ENCODE results near the gene ACTR3C.
"Not testable (repeated sequence)": the region's sequence is repeated elsewhere in the genome, so short reads cannot be mapped to it uniquely, and the experiment has no call there.

ACTR3C gene

GRCh38 chr7:150311146-150311545, 12.2 kb downstream of the ACTR3C start:
- no peak for DNase-seq

- DNase-seq, result no peak
Observed at GRCh38 chr7:150308575-150308974, 14.8 kb downstream of the ACTR3C start.

GRCh38 chr7:150307904-150308303, 15.4 kb downstream of the ACTR3C start:
- no peak for DNase-seq

GRCh38 chr7:150307129-150307528, 16.2 kb downstream of the ACTR3C start:
- DNase-seq, result peak; percentile 54

- DNase-seq, result not testable (repeated sequence)
Observed at GRCh38 chr7:150306377-150306776, 17.0 kb downstream of the ACTR3C start.

GRCh38 chr7:150305903-150306284, 17.5 kb downstream of the ACTR3C start:
- not testable (repeated sequence) for DNase-seq

- not testable (repeated sequence) for DNase-seq
Observed at GRCh38 chr7:150305259-150305902, 18.0 kb downstream of the ACTR3C start.

GRCh38 chr7:150304499-150305258, 18.7 kb downstream of the ACTR3C start:
- not testable (repeated sequence) for DNase-seq

GRCh38 chr7:150302908-150303310, 20.4 kb downstream of the ACTR3C start:
- DNase-seq, result not testable (repeated sequence)

- not testable (repeated sequence) for DNase-seq
Observed at GRCh38 chr7:150297978-150298377, 25.4 kb downstream of the ACTR3C start.

GRCh38 chr7:150296802-150297201, 26.5 kb downstream of the ACTR3C start:
- not testable (repeated sequence) for DNase-seq

- DNase-seq, result not testable (repeated sequence)
Observed at GRCh38 chr7:150295614-150296013, 27.7 kb downstream of the ACTR3C start.

GRCh38 chr7:150295027-150295426, 28.3 kb downstream of the ACTR3C start:
- DNase-seq, result not testable (repeated sequence)

GRCh38 chr7:150290317-150290716, 33.0 kb downstream of the ACTR3C start:
- not testable (repeated sequence) for DNase-seq

GRCh38 chr7:150288816-150289215, 34.5 kb downstream of the ACTR3C start:
- not testable (repeated sequence) for DNase-seq

- DNase-seq, result not testable (repeated sequence)
Observed at GRCh38 chr7:150287815-150288214, 35.5 kb downstream of the ACTR3C start.

- DNase-seq, result peak; percentile 43
Observed at GRCh38 chr7:150285849-150286754, 37.2 kb downstream of the ACTR3C start.

- not testable (repeated sequence) for DNase-seq
Observed at GRCh38 chr7:150283608-150284007, 39.7 kb downstream of the ACTR3C start.

- DNase-seq, result not testable (repeated sequence)
Observed at GRCh38 chr7:150283111-150283510, 40.2 kb downstream of the ACTR3C start.

- not testable (repeated sequence) for DNase-seq
Observed at GRCh38 chr7:150281681-150282403, 41.5 kb downstream of the ACTR3C start.

GRCh38 chr7:150278383-150278782, 45.0 kb downstream of the ACTR3C start:
- not testable (repeated sequence) for DNase-seq

GRCh38 chr7:150276132-150276695, 47.1 kb downstream of the ACTR3C start:
- DNase-seq, result peak; percentile 31

Data from OCI-M1 (cell line).